G401 (cell line): ENCODE results near the gene MARCHF9. TPM values are rescaled to one million over a fixed set of nuclear protein-coding genes. Genes with fewer than 3 reads are reported as not detected.

Experiments
- DNase-seq: peaks from one replicate; pipeline ENCODE4 v3.0.0-alpha.2; 2015; ENCODE audit warnings: low spot score
- in situ Hi-C: cut with HindIII; loops from 2 replicates; pipeline ENCODE4 v1.10.0; 2016; ENCODE audit warnings: low sequenced_read_pairs, mixed read lengths
- total RNA-seq: library from RNA; depleted of rRNA; stranded (reverse); fragments of >200 nt; shearing (Covaris generic); gene quantifications from 2 replicates; pipeline ENCODE4 v1.2.3, GENCODE V29; 2014

The MARCHF9 gene
- total RNA-seq, 1 experiment from 2014 or later, result 7.2 TPM

DNA sequence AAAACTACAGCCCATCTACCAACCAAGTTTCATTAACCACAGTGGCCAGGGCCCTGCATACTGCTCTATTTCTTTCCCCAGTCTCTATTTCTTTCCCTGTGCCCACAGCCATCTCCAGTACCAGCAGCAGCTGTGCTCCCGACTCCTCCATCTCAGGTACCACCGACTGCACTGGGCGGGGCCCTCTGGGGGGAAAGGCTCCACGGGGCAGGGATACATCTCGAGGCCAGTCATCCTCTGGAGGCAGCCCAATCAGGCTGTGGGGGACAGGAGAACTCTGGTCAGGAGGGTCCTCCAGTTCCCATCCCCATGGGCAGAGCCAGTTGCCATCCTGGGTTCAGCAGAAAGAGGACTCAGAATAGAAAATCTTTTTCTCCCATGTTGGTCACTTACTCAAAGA is 5.8 kb upstream of the MARCHF9 start:
- in situ Hi-C loops, result no loop called here
- DNase-seq, result no peak

GRCh38 chr12:57750561-57751431 is 4.1 kb upstream of the MARCHF9 start:
- DNase-seq, result peak; percentile 5
- in situ Hi-C loops, result no loop called here

- DNase-seq, result no peak
- in situ Hi-C loops, result no loop called here
Measured at GRCh38 chr12:57751432-57751787, 3.5 kb upstream of the MARCHF9 start.

DNA sequence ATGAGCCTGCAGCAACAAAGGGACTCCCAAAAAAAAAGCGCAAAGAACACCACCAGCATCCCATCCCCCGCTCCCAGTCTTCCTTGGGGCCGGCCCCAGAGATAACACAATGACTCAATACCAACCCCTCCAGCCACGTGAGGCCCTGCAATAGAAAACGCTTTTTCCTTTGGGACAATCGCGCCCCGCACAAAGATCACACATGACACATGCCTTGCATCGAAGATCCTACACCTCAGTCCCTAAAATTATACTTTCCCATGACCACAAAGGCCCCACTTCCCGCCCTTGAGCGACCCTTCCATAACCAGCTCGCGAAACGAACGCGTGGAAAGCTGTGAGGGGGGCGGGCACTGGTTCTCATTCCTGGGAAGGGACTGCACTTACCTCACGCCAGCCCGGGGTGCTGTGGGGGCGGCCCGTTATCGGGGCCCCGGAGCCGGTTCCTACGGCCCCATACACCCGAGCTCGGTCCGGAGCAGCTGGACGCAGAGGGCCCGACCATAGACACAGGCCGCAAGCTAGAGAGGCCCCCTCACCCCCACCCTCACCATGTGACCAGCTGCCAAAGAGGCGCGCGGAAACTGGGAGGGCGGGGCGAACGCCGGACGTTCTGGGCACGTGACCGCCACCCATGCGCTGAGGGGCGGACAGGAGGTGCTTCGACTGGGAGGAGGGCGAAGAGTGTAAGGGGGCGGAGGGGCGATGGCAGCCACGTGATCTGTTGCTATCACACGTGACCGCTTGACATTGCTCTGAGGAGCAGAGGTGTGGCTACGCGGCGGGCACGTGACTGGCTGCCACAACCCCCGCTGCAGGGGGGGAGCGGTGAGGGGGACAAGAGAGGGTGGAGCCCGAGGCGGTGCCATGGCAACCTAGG is 2.9 kb upstream of the MARCHF9 start, which contains the start of gene CDK4:
Gene CDK4, minus strand, starts transcription at position 523 of the 880 bp plus-strand sequence. CDS start 593 bp downstream, outside the sequence.
- DNase-seq, result peak; percentile 100
- in situ Hi-C loops, result no loop called here

- in situ Hi-C loops, result no loop called here
- no peak for DNase-seq
Measured at GRCh38 chr12:57752668-57753000, 2.3 kb upstream of the MARCHF9 start.

- in situ Hi-C loops, result no loop called here
- DNase-seq, result peak; percentile 2
Measured at GRCh38 chr12:57753756-57754337, 1.1 kb upstream of the MARCHF9 start.

DNA sequence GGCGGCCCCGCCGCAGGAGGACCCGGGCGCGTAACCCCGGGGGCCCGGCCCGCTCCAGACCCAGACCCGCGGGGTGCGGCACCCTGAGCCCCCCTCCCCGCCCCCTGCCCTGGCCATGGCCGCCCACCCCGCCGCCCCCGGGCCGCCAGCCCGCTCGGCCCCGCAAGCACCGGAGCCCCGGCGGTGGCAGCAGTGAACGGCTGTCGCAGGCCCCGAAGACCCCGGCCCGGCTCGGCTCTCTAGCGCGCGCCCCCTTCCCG is 221 bp downstream of the MARCHF9 start:
- in situ Hi-C loops, result no loop called here
- DNase-seq, result no peak

DNA sequence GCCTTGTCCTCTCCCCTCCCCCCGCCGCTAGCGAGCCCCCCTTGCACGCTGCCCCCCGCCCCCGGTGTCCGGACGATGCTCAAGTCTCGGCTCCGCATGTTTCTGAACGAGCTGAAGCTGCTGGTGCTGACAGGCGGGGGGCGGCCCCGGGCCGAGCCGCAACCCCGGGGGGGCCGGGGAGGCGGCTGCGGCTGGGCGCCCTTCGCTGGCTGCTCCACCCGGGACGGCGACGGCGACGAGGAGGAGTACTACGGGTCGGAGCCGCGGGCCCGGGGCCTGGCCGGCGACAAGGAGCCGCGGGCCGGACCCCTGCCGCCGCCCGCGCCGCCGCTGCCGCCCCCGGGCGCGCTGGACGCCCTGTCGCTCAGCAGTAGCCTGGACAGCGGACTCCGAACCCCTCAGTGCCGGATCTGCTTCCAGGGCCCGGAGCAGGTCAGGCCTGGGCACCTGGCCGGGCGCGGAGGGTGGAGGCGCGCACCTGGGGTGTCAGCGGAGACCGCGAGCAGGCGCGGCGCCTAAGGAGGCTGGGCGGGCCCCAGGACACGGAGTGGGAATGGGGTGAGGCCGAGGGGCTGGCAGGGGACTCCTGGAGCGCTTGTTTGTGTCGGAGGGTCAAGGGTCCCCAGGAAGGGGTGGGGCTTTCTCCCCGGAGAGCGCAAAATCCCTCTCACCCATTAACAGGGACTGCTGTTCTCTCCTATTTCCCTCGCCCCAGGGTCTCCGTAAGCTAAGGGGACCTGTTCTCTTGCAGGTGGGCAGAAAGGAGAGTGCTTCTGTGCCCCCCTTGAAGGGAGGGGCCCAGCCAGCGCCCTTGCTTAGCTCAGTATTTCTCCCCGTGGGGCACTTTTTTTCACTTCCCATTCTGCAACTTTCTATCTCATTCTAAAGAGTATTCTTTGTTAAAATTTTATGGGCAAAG is 810 bp downstream of the MARCHF9 start:
- peak; percentile 28 for DNase-seq
- in situ Hi-C loops, result no loop called here

- in situ Hi-C loops, result no loop called here
- peak; percentile 15 for DNase-seq
Measured at GRCh38 chr12:57756406-57757341, 1.8 kb downstream of the MARCHF9 start.

GRCh38 chr12:57757771-57758170 is 2.9 kb downstream of the MARCHF9 start:
- in situ Hi-C loops, result no loop called here
- DNase-seq, result no peak

- no peak for DNase-seq
- in situ Hi-C loops, result no loop called here
Measured at GRCh38 chr12:57758552-57759359, 3.9 kb downstream of the MARCHF9 start.

- DNase-seq, result peak; percentile 51
- in situ Hi-C loops, result no loop called here
Measured at GRCh38 chr12:57759360-57759980, 4.6 kb downstream of the MARCHF9 start.

DNA sequence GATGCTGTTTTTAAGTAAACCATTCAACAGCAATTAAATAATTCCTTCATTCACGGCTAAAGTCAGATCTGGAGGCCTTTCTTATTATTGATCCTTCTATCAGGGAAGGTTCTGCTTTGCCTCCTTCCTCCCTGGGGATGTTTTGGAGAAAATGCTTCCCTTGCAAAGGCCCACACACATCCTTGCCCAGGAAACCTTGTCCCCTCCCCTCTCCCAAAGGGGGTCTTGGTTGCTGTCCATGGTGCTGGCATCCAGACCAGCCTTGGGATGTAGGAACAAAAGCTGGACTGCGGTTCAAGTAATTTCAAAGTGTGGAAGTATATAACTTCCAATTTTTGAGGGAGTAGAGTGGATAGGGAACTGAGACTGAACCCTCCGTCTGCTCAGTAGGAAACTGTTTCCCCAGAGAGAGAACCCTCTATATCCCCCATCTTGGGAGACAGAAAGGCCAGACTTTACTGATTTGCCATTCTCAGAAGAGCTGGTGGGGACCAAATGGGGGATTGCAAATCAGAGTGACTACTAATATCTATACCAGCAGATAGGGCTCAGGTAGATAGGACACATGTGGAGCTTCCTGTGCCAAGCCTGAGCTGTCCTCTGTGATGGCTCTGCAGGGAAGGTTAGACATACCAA is 5.6 kb downstream of the MARCHF9 start:
- no peak for DNase-seq

DNA sequence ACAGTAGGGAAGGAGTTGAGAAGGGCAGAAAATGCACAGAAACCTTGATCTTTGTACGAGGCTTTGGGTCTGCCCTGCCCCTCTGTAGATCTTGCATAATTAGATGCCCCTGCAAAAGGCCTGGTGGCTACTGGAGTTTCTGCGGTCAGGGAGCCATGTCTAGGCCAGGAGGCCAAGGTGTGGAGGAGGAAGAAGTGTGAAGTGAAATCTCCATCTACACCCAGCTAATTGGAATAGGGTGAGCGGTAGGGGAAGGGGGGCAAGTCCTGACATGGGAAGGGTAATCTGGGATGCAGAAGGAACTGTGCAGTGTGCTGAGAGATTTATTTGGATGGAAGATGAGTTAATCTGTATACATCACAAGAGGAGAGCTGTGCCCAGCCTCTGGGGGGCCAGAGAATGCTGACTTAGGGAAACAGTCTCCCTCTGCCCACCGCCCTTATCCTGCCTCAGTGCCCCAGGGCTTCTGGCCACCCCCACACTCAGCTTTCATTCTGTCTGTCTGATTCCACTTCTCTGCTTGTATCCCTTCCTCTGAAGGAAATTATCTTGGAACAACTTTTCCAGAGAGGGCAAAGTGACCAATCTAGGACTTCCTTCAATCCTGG is 6.6 kb downstream of the MARCHF9 start:
- DNase-seq, result no peak
- in situ Hi-C loops, result no loop called here

More for the DNA sequence above, 5.6 kb downstream of the MARCHF9 start:
- in situ Hi-C loops, result no loop called here

GRCh38 chr12:57762463-57762862 is 7.6 kb downstream of the MARCHF9 start:
- no peak for DNase-seq
- in situ Hi-C loops, result no loop called here
